Smooth muscle cell of the pulmonary artery (primary cell): ENCODE data around the gene C11orf68. TPM values are rescaled to one million over a fixed set of nuclear protein-coding genes. Genes with fewer than 3 reads are reported as not detected.

Experiments
- total RNA-seq: library from RNA; depleted of rRNA; stranded (reverse); fragments of >200 nt; gene quantifications from 2 replicates; pipeline ENCODE4 v1.2.3, GENCODE V29; 2014

The C11orf68 gene
- 28.4 and 31.1 TPM in 2 replicates for total RNA-seq

DNA sequence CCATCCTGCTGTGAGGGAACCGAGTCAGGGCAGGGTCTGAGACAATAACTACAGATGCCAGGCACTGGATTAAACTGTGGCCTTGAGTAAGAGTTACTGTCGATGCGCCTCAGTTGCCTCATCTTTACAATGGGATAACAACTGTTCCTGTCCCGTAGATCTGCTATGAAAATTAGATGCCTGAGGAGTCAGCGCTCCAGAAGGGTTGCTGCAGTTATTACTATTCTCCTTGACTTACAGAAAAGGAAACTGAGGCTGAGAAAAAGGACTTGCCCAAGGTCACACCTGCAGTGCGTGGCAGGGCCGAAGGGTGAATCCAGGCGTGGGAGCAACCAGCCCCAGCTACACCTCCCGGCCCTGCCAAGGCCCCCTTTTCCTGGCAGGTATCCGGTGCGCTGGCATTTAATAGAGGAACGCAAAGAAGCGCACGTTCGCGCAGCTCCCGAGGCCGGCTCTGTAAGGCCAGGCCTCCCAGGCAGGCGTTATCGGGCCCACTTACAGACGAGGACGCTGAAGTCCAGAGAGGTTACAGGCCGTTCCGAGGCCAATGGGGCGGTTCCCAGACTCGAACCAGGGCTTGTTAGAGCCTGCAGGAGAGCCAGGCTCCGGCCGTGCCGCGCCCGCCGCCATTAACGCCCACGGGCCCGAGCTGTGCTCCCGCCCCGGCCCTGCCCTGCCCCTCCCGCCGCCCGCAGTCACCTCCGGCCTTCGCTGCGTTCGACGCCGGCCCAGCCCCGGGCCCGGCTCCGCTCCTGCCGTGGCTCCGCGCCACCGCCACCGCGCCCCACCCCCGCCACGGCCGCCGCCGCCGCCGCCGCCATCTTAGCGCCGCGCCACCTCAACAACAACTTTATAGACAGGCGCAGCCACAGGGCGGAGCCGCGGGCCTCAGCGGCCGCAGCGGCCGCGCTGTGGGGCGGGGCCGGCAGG, at the start of gene C11orf68:
C11orf68 (minus strand) TSS at position 852 of the 930 bp plus-strand sequence; CDS start at position 821, 31 bp downstream.

DNA sequence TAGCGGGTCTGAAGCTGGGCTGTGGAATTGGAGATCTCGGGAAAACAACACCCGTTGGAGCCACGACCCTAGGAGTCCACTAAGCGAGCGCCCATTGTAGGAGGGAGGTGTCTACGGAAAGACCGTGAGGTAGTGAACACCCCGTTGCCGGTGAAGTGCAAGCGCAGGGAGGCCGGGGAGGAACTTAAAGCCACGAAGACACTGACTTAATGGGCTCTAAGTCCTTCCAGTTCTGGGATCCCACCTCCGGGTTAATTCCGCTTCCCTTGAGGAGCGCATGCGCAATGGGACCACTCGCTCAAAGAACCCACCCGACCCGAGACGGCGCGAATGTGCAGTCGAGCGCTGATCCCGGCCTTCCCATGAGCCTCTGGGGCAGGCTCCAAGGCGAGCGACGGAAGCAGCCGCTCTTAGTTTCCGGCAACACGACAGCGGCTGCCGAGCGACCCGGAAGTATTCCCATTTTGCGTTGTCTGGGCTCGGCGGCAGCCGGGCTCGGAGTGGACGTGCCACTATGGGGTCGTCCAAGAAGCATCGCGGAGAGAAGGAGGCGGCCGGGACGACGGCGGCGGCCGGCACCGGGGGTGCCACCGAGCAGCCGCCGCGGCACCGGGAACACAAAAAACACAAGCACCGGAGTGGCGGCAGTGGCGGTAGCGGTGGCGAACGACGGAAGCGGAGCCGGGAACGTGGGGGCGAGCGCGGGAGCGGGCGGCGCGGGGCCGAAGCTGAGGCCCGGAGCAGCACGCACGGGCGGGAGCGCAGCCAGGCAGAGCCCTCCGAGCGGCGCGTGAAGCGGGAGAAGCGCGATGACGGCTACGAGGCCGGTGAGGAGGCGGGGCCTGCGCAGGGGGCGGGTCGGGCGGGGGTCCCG, 42.6 kb upstream of the C11orf68 start, which contains the start of gene SART1:
SART1 (plus strand) TSS at position 468 of the 874 bp plus-strand sequence; CDS start at position 515, 47 bp downstream.

DNA sequence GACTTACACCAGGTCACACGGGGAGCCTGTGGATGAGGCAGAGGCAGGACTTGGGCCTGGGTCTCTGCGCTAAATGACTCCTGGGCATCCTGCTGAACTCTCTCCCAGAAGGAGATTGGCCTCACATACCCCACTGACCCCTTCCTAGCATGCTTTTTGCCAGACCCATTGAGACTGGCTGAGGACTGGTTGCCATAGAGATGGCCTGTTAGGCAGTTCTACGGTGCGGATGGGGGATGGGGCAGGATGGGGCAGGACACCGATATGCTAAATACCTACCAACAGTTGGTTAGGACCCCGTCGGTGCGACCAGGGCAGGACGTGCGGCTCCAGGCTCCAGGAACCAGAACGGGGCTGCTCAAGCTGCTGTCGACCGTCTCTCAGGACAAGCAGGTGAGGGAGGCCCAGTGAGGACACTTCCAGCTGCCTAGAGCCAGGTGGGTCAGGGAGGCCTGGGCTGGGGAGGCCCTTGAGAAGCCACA, 26.6 kb upstream of the C11orf68 start, which contains the start of gene TSGA10IP:
TSGA10IP (plus strand) TSS at position 51 of the 482 bp plus-strand sequence; CDS start at position 247, 196 bp downstream.

DNA sequence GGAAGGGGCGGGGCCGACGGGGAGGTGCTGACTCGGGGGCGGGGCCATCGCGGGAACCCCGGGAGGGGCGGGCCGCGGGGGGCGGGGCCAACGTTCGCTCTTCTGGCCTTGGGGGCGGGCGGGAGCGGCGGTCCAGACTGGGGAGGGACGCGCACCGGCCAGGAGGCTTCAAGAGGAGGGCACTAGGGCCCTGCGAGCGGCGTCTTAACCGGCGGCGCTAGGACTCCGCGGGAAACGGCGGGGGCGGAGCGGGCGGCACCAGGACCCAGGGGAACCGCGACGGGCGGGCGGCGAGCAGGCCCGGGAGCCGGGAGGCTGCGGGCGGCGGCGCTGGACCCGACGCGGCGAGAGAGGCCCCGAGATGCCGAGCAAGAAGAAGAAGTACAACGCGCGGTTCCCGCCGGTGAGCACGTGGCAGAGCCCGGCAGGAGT, 295 bp upstream of the C11orf68 start, which contains the start of gene DRAP1:
DRAP1 (plus strand) TSS at position 286 of the 432 bp plus-strand sequence; CDS start at position 362, 76 bp downstream.

GRCh38 chr11:65900125-65900898, 18.6 kb downstream of the C11orf68 start, which contains the start of gene FOSL1:
Gene FOSL1 (minus strand): TSS chr11:65900388. CDS start chr11:65900339, 49 bp downstream.

DNA sequence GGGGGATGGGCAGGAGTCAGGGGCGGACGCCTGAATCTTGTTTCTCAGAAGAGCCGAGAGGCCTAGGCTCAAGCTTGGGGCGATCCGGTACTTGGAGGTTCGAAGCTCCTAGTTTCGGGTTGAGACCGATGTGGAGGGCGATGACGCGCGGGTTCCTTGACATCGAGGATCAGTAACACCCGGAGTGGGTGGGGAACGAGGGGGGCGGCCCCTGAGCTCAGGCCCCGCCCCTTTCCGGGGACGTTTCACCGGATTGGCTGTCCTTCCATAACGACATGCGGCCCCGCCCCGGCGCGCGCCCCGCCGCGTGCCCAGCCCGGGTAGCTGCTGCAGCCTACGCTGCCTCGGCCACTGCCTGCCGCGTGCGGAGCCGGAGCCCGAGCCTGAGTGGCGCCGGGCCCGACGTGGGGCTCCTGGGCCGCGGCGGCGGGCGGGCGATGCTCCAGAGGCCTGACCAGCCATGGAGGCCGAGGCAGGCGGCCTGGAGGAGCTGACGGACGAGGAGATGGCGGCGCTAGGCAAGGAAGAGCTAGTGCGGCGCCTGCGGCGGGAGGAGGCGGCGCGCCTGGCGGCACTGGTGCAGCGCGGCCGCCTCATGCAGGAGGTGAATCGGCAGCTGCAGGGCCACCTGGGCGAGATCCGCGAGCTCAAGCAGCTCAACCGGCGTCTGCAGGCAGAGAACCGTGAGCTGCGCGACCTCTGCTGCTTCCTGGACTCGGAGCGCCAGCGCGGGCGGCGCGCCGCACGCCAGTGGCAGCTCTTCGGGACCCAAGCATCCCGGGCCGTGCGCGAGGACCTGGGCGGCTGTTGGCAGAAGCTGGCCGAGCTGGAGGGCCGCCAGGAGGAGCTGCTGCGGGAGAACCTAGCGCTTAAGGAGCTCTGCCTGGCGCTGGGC, 28.3 kb downstream of the C11orf68 start, which contains the start of gene CCDC85B:
CCDC85B (plus strand) TSS at position 350 of the 895 bp plus-strand sequence; CDS start at position 461, 111 bp downstream.

DNA sequence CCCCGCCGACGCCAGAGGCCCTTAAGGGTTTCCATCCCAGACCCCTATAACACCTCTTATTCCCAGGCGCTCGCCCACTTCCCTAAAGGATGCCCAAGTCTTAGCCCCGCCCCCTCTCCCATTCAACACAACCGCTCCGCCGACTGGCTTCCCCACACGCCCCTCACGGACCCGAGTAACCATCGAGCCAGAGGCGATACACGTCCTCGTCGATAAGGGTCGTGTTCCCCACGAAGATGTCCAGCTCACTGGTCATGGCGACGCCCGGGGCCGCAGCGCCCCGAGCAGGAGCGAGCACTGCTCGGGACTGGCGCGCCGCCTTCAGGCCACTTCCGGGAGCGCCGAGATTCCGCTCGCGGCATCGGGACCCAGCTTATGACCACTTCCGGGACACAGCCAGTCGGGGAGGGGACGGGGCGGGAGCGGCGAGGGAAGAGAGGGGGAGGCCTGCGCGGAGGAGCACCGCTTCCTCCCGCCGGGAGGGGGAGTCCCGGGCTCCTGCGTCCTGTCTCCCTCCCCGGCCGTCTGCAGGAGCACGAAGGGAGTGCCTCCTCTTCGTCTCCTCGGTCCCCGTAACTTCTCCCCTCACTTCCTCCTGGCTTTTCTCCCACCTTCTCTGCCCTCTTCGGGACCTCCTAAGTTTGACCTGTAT, 30.6 kb downstream of the C11orf68 start, which contains the start of gene FIBP:
FIBP (minus strand) TSS at position 309 of the 652 bp plus-strand sequence; CDS start at position 256, 53 bp downstream.

GRCh38 chr11:65879617-65880016, 39.2 kb downstream of the C11orf68 start, which contains the start of gene CTSW:
Gene CTSW (plus strand): TSS chr11:65879837. CDS start chr11:65879855, 18 bp downstream.

GRCh38 chr11:65872586-65873317, 46.1 kb downstream of the C11orf68 start, which contains the start of gene EFEMP2:
Gene EFEMP2 (minus strand): TSS chr11:65872800. CDS start chr11:65872354, 446 bp downstream.

Other genes with a start within 250 kb of the C11orf68 start
- gene KAT5, start 206.8 kb downstream of the C11orf68 start, total RNA-seq: 37.6 and 42.1 TPM in 2 replicates
- gene RNASEH2C, start 198.3 kb downstream of the C11orf68 start, total RNA-seq: 17.4 and 20.1 TPM in 2 replicates
- gene AP5B1, start 138.1 kb downstream of the C11orf68 start, total RNA-seq: 7.6 and 12.5 TPM in 2 replicates
- not detected in 2 replicates for gene OVOL1, start 132.0 kb downstream of the C11orf68 start, total RNA-seq
- gene SNX32, start 85.1 kb downstream of the C11orf68 start, total RNA-seq: 1.3 and 4.0 TPM in 2 replicates
- 662 and 789 TPM in 2 replicates for gene CFL1, start 60.9 kb downstream of the C11orf68 start, total RNA-seq
- 35.4 and 52.0 TPM in 2 replicates for gene MUS81, start 58.6 kb downstream of the C11orf68 start, total RNA-seq
- 114 and 154 TPM in 2 replicates for gene EFEMP2, start 46.3 kb downstream of the C11orf68 start, total RNA-seq
- 0.07 TPM in 1 of 2 replicates, not detected in the other for gene CTSW, start 39.2 kb downstream of the C11orf68 start, total RNA-seq
- gene FIBP, start 30.6 kb downstream of the C11orf68 start, total RNA-seq: 144 and 156 TPM in 2 replicates
- 50.8 and 53.9 TPM in 2 replicates for gene CCDC85B, start 28.4 kb downstream of the C11orf68 start, total RNA-seq
- gene FOSL1, start 18.7 kb downstream of the C11orf68 start, total RNA-seq: 9.8 and 26.0 TPM in 2 replicates
- gene DRAP1, start 364 bp upstream of the C11orf68 start, total RNA-seq: 126 and 160 TPM in 2 replicates
- not detected in 2 replicates for gene TSGA10IP, start 26.4 kb upstream of the C11orf68 start, total RNA-seq
- 28.2 and 31.3 TPM in 2 replicates for gene SART1, start 42.7 kb upstream of the C11orf68 start, total RNA-seq
- 33.9 and 42.4 TPM in 2 replicates for gene EIF1AD, start 83.1 kb upstream of the C11orf68 start, total RNA-seq
- gene BANF1, start 83.4 kb upstream of the C11orf68 start, total RNA-seq: 17.0 and 19.5 TPM in 2 replicates
- 2.9 and 6.1 TPM in 2 replicates for gene CST6, start 92.9 kb upstream of the C11orf68 start, total RNA-seq
- 0.20 TPM in 1 of 2 replicates, not detected in the other for gene CATSPER1, start 107.4 kb upstream of the C11orf68 start, total RNA-seq
- 0.13 and 0.59 TPM in 2 replicates for gene GAL3ST3, start 130.1 kb upstream of the C11orf68 start, total RNA-seq
- gene SF3B2, start 133.3 kb upstream of the C11orf68 start, total RNA-seq: 100 and 118 TPM in 2 replicates
- gene PACS1, start 151.2 kb upstream of the C11orf68 start, total RNA-seq: 47.6 and 75.8 TPM in 2 replicates